Measurements from ENCODE around the gene ZDHHC11B. TPM values are rescaled to one million over a fixed set of nuclear protein-coding genes. Genes with fewer than 3 reads are reported as not detected.
"Not testable (repeated sequence)": the region's sequence is repeated elsewhere in the genome, so short reads cannot be mapped to it uniquely, and the experiment has no call there.

ZDHHC11B gene
- total and polyA plus RNA-seq, 3 donors from 2014 or later: 3.0 to 9.0 (median 4.6) TPM

- DNase-seq, H3K27me3 ChIP-seq: not testable (repeated sequence)
- 88 to 90% methylated on average over 6 of the region's 6 CpGs for WGBS, 2 donors
Measured at GRCh38 chr5:742276-742675, 42.3 kb downstream of the ZDHHC11B start.

GRCh38 chr5:734145-734544 is 50.4 kb downstream of the ZDHHC11B start:
- H3K36me3 ChIP-seq (ENCODE audit: low read depth, missing control alignments); H3K27me3 ChIP-seq; H3K4me1 ChIP-seq; H3K4me3 ChIP-seq; DNase-seq; H3K9me3 ChIP-seq; intact Hi-C loops (cut with DNase I; ENCODE audit: low total_unique reads); H3K27ac ChIP-seq: not testable (repeated sequence)
- 83% methylated on average over 1 of the region's 1 CpG; no CpG with 5 or more reads in 1 of the 2 donors for WGBS, 2 donors

More at GRCh38 chr5:742276-742675, 42.3 kb downstream of the ZDHHC11B start:
- H3K9me3 ChIP-seq; intact Hi-C loops (cut with DNase I; ENCODE audit: low total_unique reads); H3K36me3 ChIP-seq (ENCODE audit: low read depth, missing control alignments); H3K27ac ChIP-seq; H3K4me3 ChIP-seq; H3K4me1 ChIP-seq: not testable (repeated sequence)

DNA sequence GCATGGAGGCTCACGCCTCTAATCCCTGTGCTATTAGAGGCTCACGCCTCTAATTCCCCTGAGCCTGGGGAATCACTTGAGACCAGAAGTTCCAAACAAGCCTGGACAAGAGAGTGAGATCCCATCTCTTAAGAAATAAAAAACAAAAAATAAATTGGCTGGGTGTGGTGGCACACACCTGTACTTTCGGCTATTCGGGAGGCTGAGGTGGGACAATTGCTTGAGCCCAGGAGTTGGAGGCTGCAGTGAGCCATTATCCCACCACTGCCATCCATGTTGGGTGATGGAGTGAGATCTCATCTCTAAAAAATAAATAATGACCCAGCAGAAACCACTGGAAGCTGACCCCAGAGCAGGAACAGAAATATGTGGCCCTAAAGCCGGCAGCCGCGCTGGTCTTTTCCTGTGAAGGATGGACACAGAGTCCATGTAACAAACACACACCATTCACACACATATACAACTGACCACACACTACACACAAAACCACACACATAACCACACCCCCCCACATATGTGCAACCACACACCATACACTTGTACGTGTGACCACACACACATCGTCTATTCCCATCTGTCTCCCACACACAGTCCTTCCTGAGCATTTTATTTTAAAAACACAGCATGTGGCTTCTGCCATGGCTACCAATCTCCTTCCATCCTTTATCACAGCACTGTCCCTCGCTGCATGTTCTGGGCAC is 51.6 kb downstream of the ZDHHC11B start:
- H3K36me3 ChIP-seq (ENCODE audit: low read depth, missing control alignments); H3K9me3 ChIP-seq; H3K4me3 ChIP-seq; H3K27ac ChIP-seq; H3K27me3 ChIP-seq; H3K4me1 ChIP-seq; DNase-seq; intact Hi-C loops (cut with DNase I; ENCODE audit: low total_unique reads): not testable (repeated sequence)
- 92 to 93% methylated on average over 10 of the region's 10 CpGs for WGBS, 2 donors

DNA sequence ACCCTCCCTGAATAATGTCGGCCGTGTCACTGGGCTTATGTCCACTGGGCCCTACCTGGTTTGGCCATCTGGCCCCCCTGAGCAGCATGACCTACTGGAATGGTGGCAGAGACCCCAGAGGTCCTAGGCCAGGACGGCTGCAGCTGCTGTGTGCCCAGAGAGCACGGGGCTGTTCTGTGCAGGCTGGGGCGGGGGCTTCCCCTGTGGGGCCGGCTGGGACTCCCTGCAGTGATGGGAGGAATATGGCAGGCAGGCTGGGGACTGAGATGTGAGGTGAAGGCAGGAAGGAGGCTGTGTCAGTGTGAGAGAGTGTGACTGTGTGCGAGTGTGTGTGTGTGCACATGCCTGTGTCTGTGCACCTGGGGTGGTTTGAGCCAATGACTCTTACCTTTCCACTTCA is 55.3 kb downstream of the ZDHHC11B start:
- H3K9me3 ChIP-seq; H3K4me3 ChIP-seq; H3K27ac ChIP-seq; H3K36me3 ChIP-seq (ENCODE audit: low read depth, missing control alignments); H3K4me1 ChIP-seq; intact Hi-C loops (cut with DNase I; ENCODE audit: low total_unique reads); DNase-seq; H3K27me3 ChIP-seq: not testable (repeated sequence)
- WGBS, 2 donors: 78 to 93% methylated on average over 1 to 3 of the region's 7 CpGs

DNA sequence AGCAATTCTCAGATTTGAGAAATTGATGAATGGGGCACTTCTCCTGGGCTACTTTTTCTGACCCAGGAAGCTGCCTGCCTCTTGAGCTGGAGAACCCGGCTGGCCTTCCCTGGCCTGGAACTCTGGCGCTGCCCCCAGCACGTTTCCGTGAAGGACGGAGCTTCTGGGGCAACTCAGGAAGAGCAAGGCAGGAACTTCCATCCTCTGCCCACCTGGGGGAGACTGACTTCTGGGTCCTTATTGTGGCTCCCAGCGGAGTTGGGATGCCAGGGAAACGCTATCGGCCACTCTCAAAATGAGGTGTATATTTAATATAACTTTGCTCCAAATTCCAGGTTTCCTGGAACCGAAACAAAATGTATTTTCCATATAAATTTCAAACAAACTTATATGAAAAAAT is 57.4 kb downstream of the ZDHHC11B start:
- intact Hi-C loops (cut with DNase I; ENCODE audit: low total_unique reads); H3K9me3 ChIP-seq; H3K36me3 ChIP-seq (ENCODE audit: low read depth, missing control alignments); H3K4me3 ChIP-seq; H3K27ac ChIP-seq; DNase-seq; H3K27me3 ChIP-seq; H3K4me1 ChIP-seq: not testable (repeated sequence)
- WGBS, 2 donors: 42 to 75% methylated on average over 4 of the region's 9 CpGs

DNA sequence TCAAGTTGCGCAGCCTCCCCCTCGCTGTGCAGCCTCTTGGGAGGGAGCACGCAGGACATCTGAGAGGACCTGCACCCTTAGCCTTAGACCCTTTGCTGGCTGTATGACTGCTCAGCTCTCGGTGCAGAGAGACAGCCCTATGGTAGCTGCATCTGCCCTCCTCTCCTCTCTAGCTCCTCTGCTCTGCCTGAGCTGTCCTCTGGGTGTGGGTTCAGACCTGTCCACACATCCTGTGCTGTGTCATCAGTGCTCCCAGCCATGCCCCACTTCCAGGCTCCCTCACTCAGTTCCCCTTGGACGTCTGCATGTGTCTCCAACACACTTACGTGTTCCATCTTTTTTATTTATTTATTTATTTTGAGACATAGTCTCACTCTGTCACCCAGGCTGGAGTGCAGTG is 60.7 kb downstream of the ZDHHC11B start:
- H3K4me1 ChIP-seq; intact Hi-C loops (cut with DNase I; ENCODE audit: low total_unique reads); H3K4me3 ChIP-seq; DNase-seq; H3K27ac ChIP-seq; H3K27me3 ChIP-seq; H3K9me3 ChIP-seq; H3K36me3 ChIP-seq (ENCODE audit: low read depth, missing control alignments): not testable (repeated sequence)
- 71 to 88% methylated on average over 2 of the region's 6 CpGs for WGBS, 2 donors

DNA sequence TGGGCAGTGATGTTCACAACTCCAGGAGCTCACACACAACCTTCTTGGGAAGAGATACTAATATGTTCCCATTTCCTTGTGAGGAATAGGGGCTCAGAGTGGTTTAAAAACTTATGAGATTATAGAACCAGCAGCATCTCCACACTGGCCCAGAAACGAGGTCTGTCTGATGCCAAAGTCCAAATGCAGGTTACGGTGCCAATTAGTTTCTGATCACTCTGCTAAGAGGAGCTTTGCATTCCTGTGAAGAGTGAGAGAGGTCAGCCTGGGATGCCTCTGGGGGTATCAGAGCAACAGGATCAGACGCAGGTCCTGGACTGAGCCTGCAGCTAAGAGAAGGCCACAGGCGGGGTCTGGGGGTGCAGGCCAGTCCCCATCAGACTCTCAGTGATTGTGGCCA is 61.2 kb downstream of the ZDHHC11B start:
- H3K27ac ChIP-seq; intact Hi-C loops (cut with DNase I; ENCODE audit: low total_unique reads); H3K36me3 ChIP-seq (ENCODE audit: low read depth, missing control alignments); H3K4me1 ChIP-seq; DNase-seq; H3K9me3 ChIP-seq; H3K27me3 ChIP-seq; H3K4me3 ChIP-seq: not testable (repeated sequence)
- 75% methylated on average over 2 of the region's 4 CpGs; no CpG with 5 or more reads in 1 of the 2 donors for WGBS, 2 donors

DNA sequence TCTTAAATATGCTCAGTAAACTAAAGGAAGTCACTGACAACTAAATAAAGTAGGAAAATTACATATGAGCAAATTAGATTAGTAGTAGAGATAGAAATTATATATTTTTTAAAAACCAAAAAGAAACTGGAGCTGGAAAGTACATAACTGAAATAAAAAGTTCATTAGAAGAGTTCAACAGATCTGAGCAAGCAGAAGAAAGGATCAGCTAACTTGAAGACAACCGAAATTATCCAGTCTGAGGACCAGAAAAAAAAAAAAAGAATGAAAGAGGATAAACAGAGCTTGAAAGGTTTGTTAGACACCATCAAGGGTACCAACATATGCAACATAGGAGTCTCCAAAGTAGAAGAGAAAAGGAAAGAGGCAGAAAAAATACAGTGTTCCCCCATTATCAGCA is 65.2 kb downstream of the ZDHHC11B start:
- H3K36me3 ChIP-seq (ENCODE audit: low read depth, missing control alignments); H3K9me3 ChIP-seq; H3K4me3 ChIP-seq; H3K27ac ChIP-seq; H3K4me1 ChIP-seq; DNase-seq; intact Hi-C loops (cut with DNase I; ENCODE audit: low total_unique reads); H3K27me3 ChIP-seq: not testable (repeated sequence)
- 75 to 97% methylated on average over 1 of the region's 1 CpG for WGBS, 2 donors

DNA sequence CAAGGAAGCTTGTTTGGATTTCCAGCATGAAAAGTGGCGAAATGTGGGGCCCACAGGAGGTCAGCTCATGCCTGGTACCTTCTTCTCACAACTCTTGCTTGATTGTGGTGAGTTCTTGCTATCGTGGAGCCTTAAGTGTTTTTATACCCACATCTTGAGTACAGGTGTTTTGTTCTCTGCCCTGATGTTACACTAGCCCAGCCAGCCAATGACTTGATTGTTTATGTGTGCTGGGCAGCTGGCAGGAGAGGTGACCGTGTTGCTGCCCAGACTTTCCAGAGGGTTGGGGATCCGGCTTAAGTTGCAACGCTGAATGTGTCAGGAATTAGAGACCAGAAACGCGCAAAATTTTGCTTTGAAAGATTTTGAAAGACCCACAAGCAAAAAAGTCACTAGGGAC is 67.4 kb downstream of the ZDHHC11B start:
- WGBS, 2 donors: 74% methylated on average over 7 of the region's 7 CpGs
- Histone ChIP-seq H3K27me3 (no peaks in the 10 kb centered on the region), H3K27ac (no peak overlapping the region), H3K4me1 (no peaks in the 10 kb centered on the region), H3K9me3 (no peaks in the 10 kb centered on the region), H3K36me3 (ENCODE audit: low read depth, missing control alignments) (no peaks in the 10 kb centered on the region), H3K4me3 (no peak overlapping the region)
- intact Hi-C loops (cut with DNase I; ENCODE audit: low total_unique reads): no loop called here
- TF ChIP-seq CTCF (IDR thresholded peaks at IDR 0.05) (no peak), POLR2A (IDR thresholded peaks at IDR 0.05) (no peak)
- no peak for DNase-seq

DNA sequence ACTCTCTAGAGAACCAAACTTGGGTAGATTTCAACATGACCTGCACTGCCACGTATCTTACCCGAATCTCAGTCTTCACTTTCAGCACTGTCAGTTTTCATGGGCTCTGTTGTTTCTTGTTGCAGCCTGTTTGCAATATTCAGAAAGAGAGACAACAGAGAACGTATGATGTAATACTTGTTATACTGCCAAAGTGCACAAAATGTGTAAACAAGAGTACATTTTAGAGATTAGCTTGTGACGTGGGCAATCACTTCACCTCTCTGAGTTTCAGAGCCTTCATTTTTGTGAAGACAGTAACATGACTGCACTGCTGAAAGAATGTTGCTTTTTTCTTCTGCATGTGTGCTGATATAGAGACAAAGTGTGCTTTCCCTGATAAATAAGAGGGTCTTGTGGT is 67.8 kb downstream of the ZDHHC11B start:
- WGBS, 2 donors: 66% methylated on average over 4 of the region's 4 CpGs
- DNase-seq; H3K4me3 ChIP-seq; H3K27me3 ChIP-seq; H3K4me1 ChIP-seq; H3K27ac ChIP-seq; H3K36me3 ChIP-seq (ENCODE audit: low read depth, missing control alignments); intact Hi-C loops (cut with DNase I; ENCODE audit: low total_unique reads); H3K9me3 ChIP-seq: not testable (repeated sequence)

GRCh38 chr5:715636-716035 is 68.9 kb downstream of the ZDHHC11B start:
- H3K4me3 ChIP-seq; H3K27ac ChIP-seq; DNase-seq; intact Hi-C loops (cut with DNase I; ENCODE audit: low total_unique reads); H3K9me3 ChIP-seq; H3K27me3 ChIP-seq; H3K4me1 ChIP-seq; H3K36me3 ChIP-seq (ENCODE audit: low read depth, missing control alignments): not testable (repeated sequence)
- WGBS, 2 donors: 74 to 84% methylated on average over 3 to 4 of the region's 4 CpGs
